ENCODE results near the gene PYCR2. TPM values are rescaled to one million over a fixed set of nuclear protein-coding genes. Genes with fewer than 3 reads are reported as not detected.
"Not testable (repeated sequence)": the region's sequence is repeated elsewhere in the genome, so short reads cannot be mapped to it uniquely, and the experiment has no call there.

Gene PYCR2
- total RNA-seq, 4 donors from 2014 or later, result 19.5 to 66.4 (median 38.8) TPM

DNA sequence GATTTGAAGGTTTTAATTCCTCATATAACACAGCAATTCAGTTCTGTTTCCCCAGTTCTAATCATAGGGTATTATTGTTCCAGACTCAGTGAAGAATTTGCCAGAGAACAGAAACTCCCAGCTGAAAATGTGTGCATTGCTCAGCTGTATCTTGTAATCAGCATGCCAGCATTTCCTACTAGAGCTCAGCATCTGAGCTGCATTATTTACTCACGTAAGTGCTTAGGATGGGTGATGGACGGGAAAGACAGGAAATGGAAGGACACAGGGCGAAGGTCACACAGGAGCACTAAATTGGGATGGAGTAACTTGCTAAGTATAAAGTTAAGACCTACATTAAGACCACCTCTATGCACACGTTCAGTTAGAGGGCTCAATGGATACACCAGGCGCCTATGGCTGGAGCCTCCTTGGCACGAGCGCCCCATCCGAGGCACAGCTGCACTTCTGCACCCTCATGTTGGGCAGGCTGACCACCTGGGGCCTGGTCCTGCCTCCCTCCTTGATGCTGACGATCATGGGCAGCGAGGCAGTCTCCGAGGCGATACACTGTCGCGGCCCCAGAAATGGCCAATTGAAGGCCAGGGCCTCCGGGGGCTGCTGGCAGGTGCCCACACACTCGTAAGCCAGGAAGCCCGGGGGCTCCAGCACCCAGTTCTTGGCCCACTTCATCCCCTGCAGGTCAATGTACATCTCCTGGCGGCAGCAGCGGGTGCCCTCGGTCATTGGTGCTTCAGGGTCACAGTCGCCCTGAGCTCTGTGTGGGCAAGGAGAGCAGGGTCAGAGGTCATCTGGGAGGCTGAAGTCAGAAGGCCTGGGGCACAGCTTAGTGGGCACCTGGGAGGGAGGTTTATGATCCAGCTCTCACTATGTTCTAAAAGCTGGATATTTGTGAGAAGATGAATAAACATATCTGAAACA lies 13.3 kb upstream of the PYCR2 start:
- H3K36me3 ChIP-seq, result no peaks in the 10 kb centered on the region
- H3K9me3 ChIP-seq, result no peaks in the 10 kb centered on the region
- no peak for DNase-seq
- TF ChIP-seq POLR2A (IDR thresholded peaks at IDR 0.05), result no peak
- no peak overlapping the region for H3K27ac ChIP-seq
- H3K27me3 ChIP-seq, result no peaks in the 10 kb centered on the region
- no peak overlapping the region for H3K4me3 ChIP-seq
- intact Hi-C loops (cut with DNase I; ENCODE audit: low total_unique reads), result no loop called here
- H3K4me1 ChIP-seq, result peaks cover 8 to 14% of the 10 kb centered on the region in 2 donors

DNA sequence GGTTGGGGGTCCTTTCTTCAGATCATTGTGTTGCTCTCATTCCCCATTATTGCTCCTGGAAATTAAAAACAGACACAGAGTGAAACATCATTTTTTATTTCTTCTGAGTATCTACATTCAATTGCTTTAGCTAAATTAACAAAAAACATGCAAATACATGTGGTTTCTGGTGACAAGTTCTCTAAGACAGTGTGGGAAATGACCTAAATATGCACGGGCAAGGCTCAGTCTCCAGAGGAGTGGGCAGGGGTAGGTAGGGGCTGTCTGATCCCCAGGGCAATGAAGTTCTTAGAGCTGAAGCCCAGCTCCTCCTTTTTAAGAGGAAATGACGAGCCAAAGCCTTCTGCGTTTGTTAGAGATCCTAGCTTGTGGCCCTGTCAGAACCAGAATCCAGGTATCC lies 12.5 kb upstream of the PYCR2 start:
- intact Hi-C loops (cut with DNase I; ENCODE audit: low total_unique reads), result no loop called here
- TF ChIP-seq, protein P1, sequence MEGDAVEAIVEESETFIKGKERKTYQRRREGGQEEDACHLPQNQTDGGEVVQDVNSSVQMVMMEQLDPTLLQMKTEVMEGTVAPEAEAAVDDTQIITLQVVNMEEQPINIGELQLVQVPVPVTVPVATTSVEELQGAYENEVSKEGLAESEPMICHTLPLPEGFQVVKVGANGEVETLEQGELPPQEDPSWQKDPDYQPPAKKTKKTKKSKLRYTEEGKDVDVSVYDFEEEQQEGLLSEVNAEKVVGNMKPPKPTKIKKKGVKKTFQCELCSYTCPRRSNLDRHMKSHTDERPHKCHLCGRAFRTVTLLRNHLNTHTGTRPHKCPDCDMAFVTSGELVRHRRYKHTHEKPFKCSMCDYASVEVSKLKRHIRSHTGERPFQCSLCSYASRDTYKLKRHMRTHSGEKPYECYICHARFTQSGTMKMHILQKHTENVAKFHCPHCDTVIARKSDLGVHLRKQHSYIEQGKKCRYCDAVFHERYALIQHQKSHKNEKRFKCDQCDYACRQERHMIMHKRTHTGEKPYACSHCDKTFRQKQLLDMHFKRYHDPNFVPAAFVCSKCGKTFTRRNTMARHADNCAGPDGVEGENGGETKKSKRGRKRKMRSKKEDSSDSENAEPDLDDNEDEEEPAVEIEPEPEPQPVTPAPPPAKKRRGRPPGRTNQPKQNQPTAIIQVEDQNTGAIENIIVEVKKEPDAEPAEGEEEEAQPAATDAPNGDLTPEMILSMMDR (IDR thresholded peaks at IDR 0.05), result no peak
- no peak for TF ChIP-seq POLR2A (IDR thresholded peaks at IDR 0.05)
- peaks cover 8 to 13% of the 10 kb centered on the region in 2 donors for H3K4me1 ChIP-seq
- no peak overlapping the region for H3K4me3 ChIP-seq
- H3K27me3 ChIP-seq, result no peaks in the 10 kb centered on the region
- H3K36me3 ChIP-seq, result no peaks in the 10 kb centered on the region
- H3K27ac ChIP-seq, result no peak overlapping the region
- no peaks in the 10 kb centered on the region for H3K9me3 ChIP-seq
- no peak for DNase-seq

DNA sequence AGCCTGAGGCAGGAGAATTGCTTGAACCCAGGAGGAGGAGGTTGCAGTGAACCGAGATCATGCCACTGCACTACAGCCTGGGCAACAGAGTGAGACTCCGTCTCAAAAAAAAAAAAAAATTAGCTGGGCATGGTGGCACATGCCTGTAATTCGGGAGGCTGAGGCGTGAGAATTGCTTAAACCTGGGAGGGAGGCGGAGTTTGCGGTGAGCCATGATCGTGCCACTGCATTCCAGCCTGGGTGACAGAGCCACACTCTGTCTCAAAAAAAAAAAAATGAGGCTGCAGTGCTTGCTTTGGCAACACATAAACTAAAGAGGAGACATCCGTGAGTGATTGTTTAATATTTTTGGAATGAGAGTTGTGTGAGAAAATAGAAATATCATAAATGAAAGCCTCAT lies 12.0 kb upstream of the PYCR2 start:
- H3K27ac ChIP-seq; intact Hi-C loops (cut with DNase I; ENCODE audit: low total_unique reads); H3K27me3 ChIP-seq; H3K4me3 ChIP-seq; DNase-seq; H3K9me3 ChIP-seq; H3K36me3 ChIP-seq: not testable (repeated sequence)
- peaks cover 8 to 11% of the 10 kb centered on the region in 2 donors for H3K4me1 ChIP-seq

DNA sequence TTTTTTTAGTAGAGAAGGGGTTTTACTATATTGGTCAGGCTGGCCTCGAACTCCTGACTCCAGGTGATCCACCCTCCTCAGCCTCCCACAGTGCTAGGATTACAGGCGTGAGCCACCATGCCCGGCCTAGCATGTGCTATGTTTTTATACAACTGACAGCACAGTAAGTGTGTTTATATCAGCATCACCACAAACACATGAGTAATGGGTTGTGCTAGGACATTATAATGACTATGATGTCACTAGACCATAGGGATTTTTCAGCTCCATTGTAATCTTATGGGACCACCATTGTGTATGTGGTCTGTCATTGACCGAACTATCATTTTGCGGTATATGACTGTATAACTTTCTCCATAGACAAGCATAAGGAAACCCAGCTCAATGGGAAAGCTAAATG lies 10.7 kb upstream of the PYCR2 start:
- Histone ChIP-seq H3K27ac (no peak overlapping the region), H3K9me3 (no peaks in the 10 kb centered on the region), H3K27me3 (no peaks in the 10 kb centered on the region), H3K4me3 (no peak overlapping the region), H3K36me3 (no peaks in the 10 kb centered on the region), H3K4me1 (no peaks in the 10 kb centered on the region)
- TF ChIP-seq, protein P1 (IDR thresholded peaks at IDR 0.05), result no peak
- TF ChIP-seq POLR2A (IDR thresholded peaks at IDR 0.05), result no peak
- no peak for DNase-seq
- intact Hi-C loops (cut with DNase I; ENCODE audit: low total_unique reads), result no loop called here

DNA sequence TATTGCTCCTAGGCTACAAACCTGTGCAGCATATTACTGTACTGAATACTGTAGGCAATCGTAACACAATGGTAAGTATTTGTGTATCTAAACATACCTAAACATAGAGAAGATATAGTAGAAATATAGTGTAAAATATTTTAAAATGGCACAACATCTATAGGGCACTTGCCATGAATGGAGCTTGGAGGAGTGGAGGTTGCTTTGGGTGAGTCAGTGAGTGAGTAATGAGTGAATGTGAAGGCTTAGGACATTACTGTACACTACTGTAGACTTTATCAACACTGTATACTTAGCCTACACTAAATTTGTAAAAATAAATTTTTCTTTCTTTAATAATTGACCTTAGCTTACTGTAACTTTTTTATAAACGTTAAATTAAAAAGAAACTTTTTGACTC lies 9.0 kb upstream of the PYCR2 start:
- Histone ChIP-seq H3K4me1 (no peaks in the 10 kb centered on the region), H3K4me3 (no peak overlapping the region), H3K36me3 (no peaks in the 10 kb centered on the region), H3K27me3 (no peaks in the 10 kb centered on the region), H3K9me3 (no peaks in the 10 kb centered on the region), H3K27ac (no peak overlapping the region)
- no peak for TF ChIP-seq POLR2A (IDR thresholded peaks at IDR 0.05)
- TF ChIP-seq, protein P1 (IDR thresholded peaks at IDR 0.05), result no peak
- intact Hi-C loops (cut with DNase I; ENCODE audit: low total_unique reads), result no loop called here
- DNase-seq, result no peak

DNA sequence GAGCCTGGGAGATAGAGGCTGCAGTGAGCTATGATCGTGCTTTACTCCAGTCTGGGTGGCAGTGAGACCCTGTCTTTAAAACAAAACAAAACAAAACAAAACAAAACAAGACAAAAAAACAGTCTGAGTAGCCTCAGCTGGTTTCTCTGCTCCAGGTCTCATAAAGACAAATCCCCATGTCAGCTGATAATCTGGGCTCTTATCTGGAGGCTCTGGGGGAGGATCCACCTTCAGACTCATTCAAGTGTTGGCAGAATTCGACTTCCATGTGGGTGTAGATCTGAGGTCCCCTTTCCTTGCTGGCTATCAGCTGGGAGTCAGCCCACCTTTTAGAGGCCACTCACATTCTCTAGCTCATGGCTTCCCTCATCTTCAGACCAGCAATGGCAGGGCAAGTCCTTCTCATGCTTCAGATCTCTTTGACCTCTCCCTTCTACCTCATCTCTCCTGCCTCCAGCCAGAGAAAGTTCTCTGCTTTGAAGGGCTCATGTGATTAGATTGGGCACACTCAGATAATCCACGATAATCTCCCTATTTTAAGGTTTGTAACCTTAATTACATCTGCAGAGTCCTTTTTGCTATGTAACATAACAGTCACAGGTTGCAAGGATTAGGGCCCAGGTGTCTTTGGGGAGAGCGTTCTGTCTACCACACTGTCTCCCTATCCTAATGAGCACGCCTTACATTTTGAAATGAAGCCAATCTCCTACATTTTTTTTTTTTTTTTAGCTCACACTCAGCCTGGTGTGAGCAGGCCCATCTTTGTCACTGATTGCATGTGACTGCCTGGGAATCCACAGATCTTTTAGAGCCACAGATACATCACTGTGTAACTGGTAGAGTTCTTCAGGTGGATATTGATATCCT lies 7.5 kb upstream of the PYCR2 start:
- Histone ChIP-seq H3K4me1 (no peaks in the 10 kb centered on the region), H3K9me3 (no peaks in the 10 kb centered on the region), H3K36me3 (no peaks in the 10 kb centered on the region), H3K4me3 (no peak overlapping the region), H3K27me3 (no peaks in the 10 kb centered on the region), H3K27ac (no peak overlapping the region)
- no peak for DNase-seq
- intact Hi-C loops (cut with DNase I; ENCODE audit: low total_unique reads), result no loop called here
- no peak for TF ChIP-seq POLR2A (IDR thresholded peaks at IDR 0.05)
